Measurements from ENCODE around the gene EXOSC5.
"Not testable (repeated sequence)": the region's sequence is repeated elsewhere in the genome, so short reads cannot be mapped to it uniquely, and the experiment has no call there.

EXOSC5 gene

DNA sequence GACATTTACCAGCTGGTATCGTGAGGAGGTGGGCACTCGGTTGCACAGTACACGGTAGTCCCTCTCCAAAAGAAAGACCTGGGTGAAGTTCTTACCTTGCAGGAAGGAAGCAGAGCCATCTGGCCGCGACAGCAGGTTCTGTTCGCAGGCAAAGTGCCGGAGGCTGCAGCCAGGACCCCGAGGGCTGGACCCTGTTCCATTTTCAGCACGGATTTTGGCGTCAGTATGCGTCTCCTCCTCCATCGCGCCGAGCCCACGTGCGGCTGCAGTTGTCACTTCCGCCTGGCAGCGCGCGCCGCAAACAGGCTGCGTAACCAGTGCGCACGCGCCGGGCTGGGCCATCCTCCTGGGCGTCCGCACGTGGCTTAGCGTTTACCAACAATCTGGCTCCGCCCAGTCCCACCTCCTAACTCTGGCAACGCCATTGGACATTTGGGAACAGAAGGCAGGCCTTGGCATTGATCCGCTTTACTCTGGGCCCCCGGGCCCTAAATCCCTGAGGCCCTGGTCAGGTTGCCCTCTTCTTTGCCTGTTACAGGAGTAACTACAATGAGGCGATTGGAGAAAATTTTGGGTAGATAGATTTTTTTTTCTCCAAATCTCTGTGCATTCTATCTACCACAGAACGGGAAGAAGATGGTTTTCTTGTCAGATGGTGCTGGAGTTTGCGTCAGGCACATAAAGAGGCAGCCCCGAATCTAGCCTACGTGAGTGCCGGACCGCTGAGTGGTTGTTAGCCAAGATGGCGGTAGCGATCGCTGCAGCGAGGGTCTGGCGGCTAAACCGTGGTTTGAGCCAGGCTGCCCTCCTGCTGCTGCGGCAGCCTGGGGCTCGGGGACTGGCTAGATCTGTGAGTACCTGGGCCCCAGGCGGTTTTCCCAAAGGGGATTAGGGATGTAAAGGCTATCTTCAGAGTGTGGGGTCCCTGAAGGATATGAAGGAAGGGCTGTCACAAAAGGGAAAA lies at the start of gene EXOSC5, which contains the start of gene BCKDHA:
EXOSC5 (minus strand) TSS at position 274 of the 964 bp plus-strand sequence; CDS start at position 243, 31 bp downstream.
BCKDHA (plus strand) TSS at position 733 of the 964 bp plus-strand sequence; CDS start at position 743, 10 bp downstream.
- peak; percentile 99 for DNase-seq

DNA sequence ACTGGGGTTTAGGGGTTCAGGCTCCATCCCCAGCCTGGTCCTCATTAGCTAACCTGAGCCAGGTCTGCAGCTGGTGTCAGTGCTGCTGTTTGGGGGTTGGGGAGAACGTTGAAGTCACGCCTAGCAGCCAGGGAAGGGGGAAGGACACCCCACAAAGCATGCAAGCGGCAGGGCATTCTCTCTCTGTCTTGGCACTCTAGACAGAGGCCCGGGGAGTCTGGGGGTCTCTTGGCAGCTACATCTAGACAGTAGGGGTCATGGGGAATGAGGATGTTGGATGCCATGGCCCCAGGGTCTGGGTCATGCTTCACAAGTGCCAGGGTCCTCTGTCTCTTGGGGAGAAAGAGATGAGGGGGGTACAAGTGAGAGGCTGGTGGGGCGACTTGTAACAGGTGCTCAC lies 48.4 kb upstream of the EXOSC5 start:
- DNase-seq, result no peak

- DNase-seq, result no peak
Observed at GRCh38 chr19:41443813-41444455, 46.8 kb upstream of the EXOSC5 start.

- DNase-seq, result no peak
Observed at GRCh38 chr19:41442473-41443355, 45.6 kb upstream of the EXOSC5 start, which contains the start of gene ERICH4. ERICH4 (plus strand) TSS chr19:41443156; CDS start chr19:41443170, 14 bp downstream.

- DNase-seq, result no peak
Observed at GRCh38 chr19:41441321-41441945, 44.3 kb upstream of the EXOSC5 start.

- DNase-seq, result peak; percentile 97
Observed at GRCh38 chr19:41439441-41440222, 42.5 kb upstream of the EXOSC5 start, which contains the start of gene DMAC2. DMAC2 (minus strand) TSS chr19:41439912; CDS start chr19:41439899, 13 bp downstream.

DNA sequence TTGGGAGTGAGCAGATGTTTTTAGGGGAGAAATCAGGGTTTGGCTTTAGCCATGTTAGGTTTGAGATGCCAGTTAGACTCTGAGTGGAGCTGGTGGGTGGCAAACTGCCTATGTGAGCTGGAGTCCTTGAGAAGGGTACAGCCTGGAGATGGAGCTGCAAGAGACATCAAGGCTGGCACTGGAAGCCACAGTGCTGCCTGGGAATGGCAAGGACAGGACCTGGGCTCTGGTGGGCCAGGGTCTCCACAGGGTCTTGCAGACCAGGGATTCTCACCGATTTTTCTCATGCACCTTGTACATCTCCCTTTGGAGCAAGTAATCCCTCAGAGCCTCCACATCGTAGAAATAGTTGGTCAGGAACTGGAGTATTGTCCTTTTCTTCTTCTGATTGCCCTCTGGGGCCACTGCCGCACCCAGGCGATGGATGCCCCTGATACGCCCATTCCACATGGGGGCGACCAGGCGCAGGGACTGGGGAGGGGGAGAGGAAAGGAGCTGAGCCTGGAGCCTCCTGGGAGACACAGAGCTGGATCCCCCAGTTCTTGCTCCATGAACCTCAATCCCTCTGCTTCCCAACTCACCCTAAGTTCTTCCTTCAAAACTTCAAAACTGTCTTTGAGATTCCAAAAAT lies 40.9 kb upstream of the EXOSC5 start:
- DNase-seq, result no peak

GRCh38 chr19:41436674-41436951 lies 39.5 kb upstream of the EXOSC5 start:
- no peak for DNase-seq

- DNase-seq, result no peak
Observed at GRCh38 chr19:41435936-41436673, 38.9 kb upstream of the EXOSC5 start.

DNA sequence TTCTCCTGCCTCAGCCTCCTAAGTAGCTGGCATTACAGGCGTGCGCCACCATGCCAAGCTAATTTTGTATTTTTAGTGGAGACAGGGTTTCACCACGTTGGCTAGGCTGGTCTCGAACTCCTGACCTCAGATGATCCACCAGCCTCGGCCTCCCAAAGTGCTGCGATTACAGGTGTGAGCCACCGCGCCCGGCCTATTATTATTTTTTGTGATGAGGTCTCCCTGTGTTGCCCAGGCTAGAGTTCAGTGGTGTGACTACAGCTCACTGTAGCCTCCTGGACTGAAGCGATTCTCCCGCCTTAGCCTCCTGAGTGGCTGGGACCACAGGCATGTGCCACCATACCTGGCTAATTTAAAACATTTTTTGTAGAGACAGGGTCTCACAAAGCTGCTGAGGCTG lies 38.2 kb upstream of the EXOSC5 start:
- DNase-seq, result not testable (repeated sequence)

- no peak for DNase-seq
Observed at GRCh38 chr19:41434450-41434849, 37.3 kb upstream of the EXOSC5 start.

- DNase-seq, result no peak
Observed at GRCh38 chr19:41433171-41433570, 36.0 kb upstream of the EXOSC5 start.

- no peak for DNase-seq
Observed at GRCh38 chr19:41431426-41432386, 34.5 kb upstream of the EXOSC5 start.

DNA sequence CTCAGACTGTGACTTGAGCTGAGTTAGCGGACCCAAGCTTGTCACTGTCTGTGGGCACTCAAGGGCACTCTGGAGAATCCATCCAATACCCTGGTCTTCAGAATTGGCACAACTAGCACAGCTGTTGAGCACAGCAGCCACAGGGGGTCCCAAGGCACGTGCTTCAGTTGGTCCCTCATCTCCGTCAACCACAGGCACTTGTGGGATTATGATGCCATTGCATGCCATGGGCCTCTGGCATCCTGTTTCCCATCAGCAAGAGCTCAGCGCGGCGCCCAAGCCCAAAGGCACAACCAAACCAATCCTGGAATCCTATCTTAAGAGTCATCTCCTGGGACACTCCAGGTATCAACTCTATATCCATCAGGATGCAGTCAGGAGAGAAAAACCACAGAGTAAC lies 33.8 kb upstream of the EXOSC5 start:
- DNase-seq, result no peak

- no peak for DNase-seq
Observed at GRCh38 chr19:41428481-41428859, 31.3 kb upstream of the EXOSC5 start.

- DNase-seq, result no peak
Observed at GRCh38 chr19:41427647-41428480, 30.7 kb upstream of the EXOSC5 start.

- no peak for DNase-seq
Observed at GRCh38 chr19:41426952-41427646, 29.9 kb upstream of the EXOSC5 start, which contains the start of gene B3GNT8. B3GNT8 (minus strand) TSS chr19:41427374; CDS start chr19:41426778, 596 bp downstream.
